OCI-LY1 (cell line): ENCODE measurements around the gene DEPP1.

Experiments used
- H2AFZ ChIP-seq: fragments of 200-600 bp; sonication (generic), shearing (Covaris generic); 2 replicates; pipeline ENCODE4 v1.6.0; 2014; ENCODE audit warnings: antibody characterized with exemption, mild to moderate bottlenecking, low read length
- H3F3A ChIP-seq: fragments of 200-600 bp; sonication (generic), shearing (Covaris generic); 2 replicates; pipeline ENCODE4 v1.6.0; 2014; ENCODE audit warnings: mild to moderate bottlenecking, antibody characterized with exemption, low read length, moderate library complexity; ENCODE audit not compliant: insufficient read depth
- H3K27ac ChIP-seq: fragments of 200-600 bp; sonication (generic); 2 replicates; pipeline ENCODE4 v1.5.1; 2014; ENCODE audit warnings: low read length, mixed run types, mild to moderate bottlenecking, low read depth; ENCODE audit not compliant: poor library complexity, severe bottlenecking
- H3K27me3 ChIP-seq: fragments of 200-600 bp; sonication (generic); 2 replicates; pipeline ENCODE4 v1.6.0; 2014; ENCODE audit warnings: antibody characterized with exemption, mild to moderate bottlenecking, low read length, moderate library complexity; ENCODE audit not compliant: insufficient read depth
- H3K36me3 ChIP-seq: fragments of 200-600 bp; sonication (generic); 2 replicates; pipeline ENCODE4 v1.6.1; 2014; ENCODE audit warnings: mild to moderate bottlenecking, antibody characterized with exemption, low read length, moderate library complexity, mixed read lengths; ENCODE audit not compliant: insufficient read depth
- H3K4me1 ChIP-seq: fragments of 200-600 bp; sonication (generic); 2 replicates; pipeline ENCODE4 v1.5.1; 2014; ENCODE audit warnings: mild to moderate bottlenecking, low read length, moderate library complexity; ENCODE audit not compliant: insufficient read depth, severe bottlenecking
- H3K4me2 ChIP-seq: fragments of 200-600 bp; sonication (generic), shearing (Covaris generic); 2 replicates; pipeline ENCODE4 v1.6.1; 2014; ENCODE audit warnings: low read length
- H3K4me3 ChIP-seq: fragments of 200-600 bp; sonication (generic); 2 replicates; pipeline ENCODE4 v1.5.1; 2014; ENCODE audit warnings: low read length, low read depth, mild to moderate bottlenecking, mixed read lengths; ENCODE audit not compliant: poor library complexity, severe bottlenecking
- H3K79me2 ChIP-seq: fragments of 200-600 bp; shearing (Covaris generic); 2 replicates; pipeline ENCODE4 v1.6.1; 2016; ENCODE audit warnings: mixed run types, low read length, mixed read lengths; ENCODE audit not compliant: insufficient read depth
- H3K9ac ChIP-seq: fragments of 200-600 bp; sonication (generic), shearing (Covaris generic); 2 replicates; pipeline ENCODE4 v1.6.1; 2014; ENCODE audit warnings: mild to moderate bottlenecking, low read length, mixed read lengths
- H3K9me2 ChIP-seq: fragments of 200-600 bp; sonication (generic), shearing (Covaris generic); 2 replicates; pipeline ENCODE4 v1.6.1; 2014; ENCODE audit warnings: low read depth, mild to moderate bottlenecking, low read length, mixed read lengths
- H3K9me3 ChIP-seq: fragments of 200-600 bp; shearing (Covaris generic); 2 replicates; pipeline ENCODE4 v1.6.1; 2014; ENCODE audit warnings: low read length, mixed read lengths
- H4K20me1 ChIP-seq: fragments of 200-600 bp; sonication (generic), shearing (Covaris generic); 2 replicates; pipeline ENCODE4 v1.6.0; 2016; ENCODE audit warnings: mild to moderate bottlenecking, low read length; ENCODE audit not compliant: insufficient read depth
- EZH2 ChIP-seq: fragments of 200-600 bp; sonication (generic), shearing (Covaris generic); IDR thresholded peaks from 2 replicates; pipeline ENCODE4 v1.8.0; 2017; ENCODE audit warnings: borderline replicate concordance, mixed run types, mild to moderate bottlenecking, antibody characterized with exemption, low read length, moderate library complexity, mixed read lengths
- TF ChIP-seq, protein P1 (sequence below): fragments of 200-600 bp; sonication (generic), shearing (Covaris generic); IDR thresholded peaks from 2 replicates; pipeline ENCODE4 v1.5.1; 2017; ENCODE audit warnings: mild to moderate bottlenecking, antibody characterized with exemption, low read length, moderate library complexity, mixed read lengths

Gene DEPP1

GRCh38 chr10:44962870-44963738 lies 15.5 kb downstream of the DEPP1 start:
- H3K79me2 ChIP-seq = no peaks in the 10 kb centered on the region
- no peak overlapping the region for H3K27ac ChIP-seq
- H3K9me3 ChIP-seq = no peaks in the 10 kb centered on the region
- no peaks in the 10 kb centered on the region for H3K36me3 ChIP-seq
- TF ChIP-seq, protein P1, sequence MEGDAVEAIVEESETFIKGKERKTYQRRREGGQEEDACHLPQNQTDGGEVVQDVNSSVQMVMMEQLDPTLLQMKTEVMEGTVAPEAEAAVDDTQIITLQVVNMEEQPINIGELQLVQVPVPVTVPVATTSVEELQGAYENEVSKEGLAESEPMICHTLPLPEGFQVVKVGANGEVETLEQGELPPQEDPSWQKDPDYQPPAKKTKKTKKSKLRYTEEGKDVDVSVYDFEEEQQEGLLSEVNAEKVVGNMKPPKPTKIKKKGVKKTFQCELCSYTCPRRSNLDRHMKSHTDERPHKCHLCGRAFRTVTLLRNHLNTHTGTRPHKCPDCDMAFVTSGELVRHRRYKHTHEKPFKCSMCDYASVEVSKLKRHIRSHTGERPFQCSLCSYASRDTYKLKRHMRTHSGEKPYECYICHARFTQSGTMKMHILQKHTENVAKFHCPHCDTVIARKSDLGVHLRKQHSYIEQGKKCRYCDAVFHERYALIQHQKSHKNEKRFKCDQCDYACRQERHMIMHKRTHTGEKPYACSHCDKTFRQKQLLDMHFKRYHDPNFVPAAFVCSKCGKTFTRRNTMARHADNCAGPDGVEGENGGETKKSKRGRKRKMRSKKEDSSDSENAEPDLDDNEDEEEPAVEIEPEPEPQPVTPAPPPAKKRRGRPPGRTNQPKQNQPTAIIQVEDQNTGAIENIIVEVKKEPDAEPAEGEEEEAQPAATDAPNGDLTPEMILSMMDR = no peak
- TF ChIP-seq EZH2 = no peak
- H3K4me1 ChIP-seq = peaks cover 19% of the 10 kb centered on the region
- no peaks in the 10 kb centered on the region for H4K20me1 ChIP-seq
- H3K9ac ChIP-seq = no peak overlapping the region
- H3K4me3 ChIP-seq = no peak overlapping the region
- H3F3A ChIP-seq = no peaks in the 10 kb centered on the region
- H3K9me2 ChIP-seq = no peaks in the 10 kb centered on the region
- H2AFZ ChIP-seq = no peak overlapping the region
- H3K4me2 ChIP-seq = no peak overlapping the region
- H3K27me3 ChIP-seq = no peaks in the 10 kb centered on the region

- peaks cover 19% of the 10 kb centered on the region for H3K4me1 ChIP-seq
- H3K79me2 ChIP-seq = no peaks in the 10 kb centered on the region
- H3K9me2 ChIP-seq = no peaks in the 10 kb centered on the region
- no peak overlapping the region for H3K4me2 ChIP-seq
- H3K9ac ChIP-seq = no peak overlapping the region
- H3K27me3 ChIP-seq = no peaks in the 10 kb centered on the region
- H3K4me3 ChIP-seq = no peak overlapping the region
- no peak overlapping the region for H3K27ac ChIP-seq
- no peaks in the 10 kb centered on the region for H4K20me1 ChIP-seq
- H2AFZ ChIP-seq = no peak overlapping the region
- TF ChIP-seq, protein P1 = no peak
- no peak for TF ChIP-seq EZH2
- H3K9me3 ChIP-seq = no peaks in the 10 kb centered on the region
- H3F3A ChIP-seq = no peaks in the 10 kb centered on the region
- H3K36me3 ChIP-seq = no peaks in the 10 kb centered on the region
These were observed 16.5 kb downstream of the DEPP1 start for GRCh38 chr10:44961931-44962750.

DNA sequence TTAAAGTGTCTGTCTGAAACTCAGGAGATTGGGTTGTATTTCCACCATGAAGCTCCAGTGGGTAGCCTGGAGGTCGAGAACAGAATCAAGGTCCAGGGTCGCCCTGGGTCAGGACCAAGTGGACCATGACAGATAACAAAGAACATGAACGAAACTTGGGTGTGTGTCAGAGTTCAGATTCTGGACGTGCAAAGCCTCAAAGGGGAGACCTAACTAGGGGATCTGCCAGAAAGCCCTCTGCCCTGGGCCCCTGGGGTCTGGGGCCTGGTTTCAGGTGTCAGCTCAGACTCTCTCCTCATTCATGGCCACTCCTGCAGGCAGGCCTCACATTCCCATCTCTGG lies 17.4 kb downstream of the DEPP1 start:
- H2AFZ ChIP-seq = no peak overlapping the region
- TF ChIP-seq, protein P1 = no peak
- TF ChIP-seq EZH2 = no peak
- H3K36me3 ChIP-seq = no peaks in the 10 kb centered on the region; the same call in 1 of the 2 replicates
- H3K4me2 ChIP-seq = no peak overlapping the region
- H3K9me3 ChIP-seq = no peaks in the 10 kb centered on the region
- no peak overlapping the region for H3K9ac ChIP-seq
- no peak overlapping the region for H3K27ac ChIP-seq
- no peaks in the 10 kb centered on the region for H3K79me2 ChIP-seq
- H3K27me3 ChIP-seq = no peaks in the 10 kb centered on the region
- no peaks in the 10 kb centered on the region for H3F3A ChIP-seq
- H3K4me3 ChIP-seq = no peak overlapping the region
- no peaks in the 10 kb centered on the region for H3K9me2 ChIP-seq
- H3K4me1 ChIP-seq = peaks cover 16% of the 10 kb centered on the region
- no peaks in the 10 kb centered on the region for H4K20me1 ChIP-seq
